HG03045 (cell line): ENCODE results near the gene CXXC5.

Experiments
- ATAC-seq: cut with Tn5 transposase; IDR thresholded peaks from one replicate; pipeline ENCODE4 v1.9.1; 2021; ENCODE audit warnings: mild to moderate bottlenecking, moderate library complexity; ENCODE audit not compliant: unreplicated experiment

Gene CXXC5

DNA sequence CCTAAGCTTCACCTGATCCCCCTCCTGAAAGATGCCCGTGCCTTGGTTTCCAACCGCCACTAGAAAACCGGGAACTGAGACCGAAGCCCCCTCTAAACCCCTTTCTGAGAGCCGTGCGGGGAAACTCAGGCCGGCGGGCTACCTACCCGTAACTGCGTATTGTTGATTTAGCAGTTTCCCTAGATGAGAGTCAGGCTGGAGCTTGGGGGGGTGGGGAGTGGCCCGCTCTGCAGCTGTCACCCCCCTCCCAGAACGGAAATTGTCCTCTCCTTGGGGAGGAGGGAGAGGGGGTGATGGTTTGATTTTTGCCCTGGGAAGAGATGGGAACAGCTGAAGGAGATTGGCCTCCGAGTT is 2.5 kb downstream of the CXXC5 start:
- no peak for ATAC-seq

DNA sequence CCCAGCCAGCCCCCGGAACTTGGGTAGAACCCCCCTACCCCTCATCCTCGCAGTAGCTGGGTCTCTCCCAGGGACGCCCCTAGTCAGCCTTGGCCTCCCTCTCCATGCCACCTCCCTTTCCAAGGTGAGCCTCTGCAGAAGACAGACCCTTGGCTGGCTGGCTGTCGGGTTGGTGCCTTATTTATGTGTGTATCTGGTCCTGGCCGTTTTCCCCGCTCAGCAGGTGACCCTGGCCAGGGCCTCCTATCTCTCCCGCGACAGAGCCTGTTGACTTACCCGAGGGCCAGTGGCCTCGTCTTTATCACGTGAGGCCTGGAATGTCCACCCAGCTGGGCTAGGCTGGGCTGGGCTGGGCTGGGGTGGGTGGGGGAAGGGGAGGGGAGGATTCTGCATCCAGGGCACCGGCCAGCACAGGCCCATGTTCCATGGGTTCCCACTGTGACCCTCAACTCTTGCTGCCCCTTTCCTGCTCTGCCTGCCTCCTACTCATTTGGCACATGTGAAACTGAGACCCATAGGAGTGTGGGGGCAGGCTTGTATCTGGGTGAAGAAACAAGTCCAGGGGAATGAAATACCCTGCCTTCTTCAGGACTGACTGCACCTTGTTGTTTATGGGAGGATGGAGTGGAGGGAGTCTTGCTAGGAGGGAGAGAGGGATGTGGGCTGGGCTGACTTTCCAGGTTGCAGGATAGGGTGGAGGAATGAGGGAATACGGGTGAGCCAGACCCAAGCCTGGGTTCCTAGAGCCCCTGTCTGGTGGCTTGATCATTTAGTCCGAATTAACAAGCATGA is 3.1 kb downstream of the CXXC5 start:
- no peak for ATAC-seq

DNA sequence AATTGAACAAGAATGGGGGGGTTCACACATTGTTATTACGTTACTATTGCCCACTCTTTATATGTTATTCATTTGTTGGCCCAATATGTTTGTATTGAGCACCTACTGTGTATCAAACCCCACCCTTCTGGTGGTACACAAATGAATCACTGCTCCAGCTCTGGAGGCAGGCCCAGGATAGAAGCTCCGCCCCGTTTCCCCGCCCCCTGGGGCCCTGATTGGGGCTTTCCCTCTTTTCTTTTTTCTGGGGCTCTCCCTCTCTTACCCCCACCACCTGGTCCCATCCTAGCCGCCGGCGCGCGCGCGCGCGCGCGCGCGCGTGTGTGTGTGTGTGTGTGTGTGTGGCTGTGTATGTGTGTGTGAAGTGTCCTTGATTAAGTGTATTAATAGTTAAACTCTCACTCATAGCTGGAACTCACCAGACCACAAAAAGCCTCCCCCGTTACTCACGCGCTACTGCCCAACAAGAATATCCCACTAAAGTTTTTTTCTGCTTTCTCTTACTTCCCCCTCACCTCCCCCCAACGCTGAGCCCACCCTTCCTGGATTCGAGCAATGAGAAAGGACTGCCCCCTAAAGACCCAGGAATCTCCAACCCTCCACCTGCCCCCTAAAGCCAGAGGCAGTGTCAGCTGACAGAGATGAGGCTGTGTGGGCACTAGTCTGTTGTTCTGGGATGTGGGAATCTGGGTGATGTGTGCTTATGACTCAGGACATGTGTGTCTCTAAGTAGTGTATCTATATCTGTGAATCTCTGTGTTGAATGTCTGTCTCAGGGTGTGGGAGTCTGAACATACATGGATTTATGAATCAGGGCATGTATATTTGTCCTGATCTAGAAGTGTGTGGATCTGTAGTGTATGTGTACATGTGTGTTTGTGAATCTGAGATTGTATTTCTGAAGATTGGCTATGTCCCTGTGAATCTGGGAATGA is 4.0 kb downstream of the CXXC5 start:
- peak; percentile 36 for ATAC-seq

DNA sequence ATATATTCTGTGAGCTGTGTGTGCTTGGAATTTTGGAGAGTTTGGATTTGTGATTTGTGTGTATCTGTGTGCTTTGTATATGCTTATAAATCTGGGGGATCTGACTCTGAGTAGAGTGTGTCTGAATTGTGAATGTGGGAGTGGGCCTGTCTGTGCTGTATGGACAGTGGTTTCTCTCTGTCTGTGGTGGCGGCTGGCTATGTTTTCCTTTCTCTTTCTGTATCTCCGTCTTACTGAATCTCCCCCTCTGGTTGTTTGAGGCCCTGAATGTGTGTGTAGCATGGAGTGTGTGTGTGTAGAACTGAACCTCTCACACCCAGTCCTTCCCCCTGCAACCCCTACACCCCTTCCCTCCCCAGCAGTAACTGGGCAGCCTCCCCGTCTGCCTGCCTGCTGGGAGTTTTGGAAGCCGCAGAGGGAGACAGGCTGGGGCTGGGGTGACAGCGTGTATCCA is 4.7 kb downstream of the CXXC5 start:
- ATAC-seq = no peak

DNA sequence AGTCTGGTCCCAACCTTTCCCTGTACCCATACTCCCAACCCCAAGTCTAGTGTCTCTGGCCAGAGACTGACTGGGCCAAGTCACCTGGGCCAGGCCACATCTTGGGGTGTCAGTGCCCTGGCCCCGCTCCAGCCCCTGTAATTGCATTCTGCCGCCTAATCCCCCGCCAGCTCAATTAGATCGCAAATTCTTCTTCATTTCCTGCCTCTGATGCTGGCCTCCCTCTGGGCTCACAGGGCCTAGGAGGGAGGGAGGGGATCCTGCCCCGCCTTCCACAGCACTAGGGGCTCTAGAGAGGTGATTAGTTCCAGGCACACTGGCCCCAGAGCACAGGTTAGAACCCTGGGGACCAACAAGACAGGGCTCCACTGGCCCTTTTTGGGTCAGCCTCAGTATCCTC is 5.5 kb downstream of the CXXC5 start:
- no peak for ATAC-seq

DNA sequence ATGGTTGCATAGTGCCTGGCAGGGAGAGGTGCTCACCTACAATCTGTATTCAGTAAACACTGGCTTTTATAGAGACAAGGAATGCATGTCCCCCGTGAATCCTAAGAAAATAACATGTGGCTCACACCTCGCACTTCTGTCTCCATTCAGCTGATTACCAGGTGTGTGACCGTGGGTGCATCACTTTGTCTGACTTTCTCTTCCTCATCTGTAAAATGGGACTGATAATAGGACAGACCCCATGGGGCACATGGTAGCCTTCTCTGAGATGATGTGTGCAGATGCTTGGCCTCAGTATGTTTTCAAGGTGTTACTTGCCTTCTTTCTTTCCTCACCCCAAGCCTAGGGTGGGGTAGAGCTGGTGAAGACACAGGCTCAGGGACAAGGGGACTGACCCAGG is 6.3 kb downstream of the CXXC5 start:
- ATAC-seq = no peak

DNA sequence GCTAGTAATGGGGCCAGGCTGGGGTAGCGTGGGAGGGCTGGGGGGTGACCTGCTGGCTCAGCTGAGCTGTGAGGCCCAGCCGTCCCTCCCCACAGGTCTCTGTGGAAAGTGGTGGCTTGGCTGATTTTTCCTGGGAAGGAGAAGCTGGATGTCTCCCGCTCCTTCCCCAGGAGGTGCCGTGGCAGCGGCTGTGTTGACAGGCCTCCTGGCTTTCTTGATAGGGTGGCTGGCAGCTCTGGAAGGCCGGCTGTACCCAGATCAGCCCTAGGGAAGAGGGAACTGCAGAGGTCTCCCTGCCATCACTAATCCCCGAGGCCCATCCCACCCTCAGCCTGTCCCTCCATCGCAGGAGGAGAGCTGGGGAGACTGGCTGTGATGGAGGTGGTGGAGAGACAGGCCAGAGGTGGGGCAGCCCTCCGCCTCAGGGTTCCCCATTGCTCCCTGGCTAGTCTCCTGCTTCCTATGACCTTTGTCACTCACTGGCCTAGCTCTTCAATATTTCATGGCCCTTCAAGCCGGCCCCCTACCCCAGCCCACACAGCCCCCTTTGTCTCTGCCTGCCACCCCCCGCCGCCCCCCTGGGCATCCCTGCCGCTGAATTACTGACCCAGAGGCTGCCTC is 6.8 kb downstream of the CXXC5 start:
- no peak for ATAC-seq

DNA sequence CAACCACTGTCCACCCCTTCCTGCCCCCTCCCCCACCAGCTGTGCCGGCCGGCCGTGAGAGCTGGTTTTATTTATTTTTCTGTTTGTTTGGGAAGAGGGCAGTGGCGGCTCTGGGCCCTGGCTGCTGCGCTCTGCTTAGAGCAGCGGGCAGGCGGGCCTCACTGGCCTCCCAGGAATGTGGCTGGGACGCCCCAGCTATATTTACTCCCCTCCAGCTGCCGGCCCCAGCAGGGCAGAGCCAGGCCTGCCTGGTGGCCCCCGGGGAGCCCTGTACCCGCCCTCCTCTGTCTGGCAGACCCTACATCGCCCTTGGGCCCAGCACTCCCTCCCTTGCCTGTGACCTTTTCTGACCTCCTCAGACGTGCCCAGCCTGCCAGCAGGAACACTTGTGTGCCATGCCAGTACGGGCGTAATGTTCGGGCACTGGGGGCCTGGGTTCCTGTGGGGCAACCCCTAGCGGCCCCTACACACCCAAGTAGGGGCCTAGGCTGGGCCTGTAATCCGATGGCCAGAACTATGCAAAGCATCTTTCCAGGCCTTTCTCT is 7.7 kb downstream of the CXXC5 start:
- ATAC-seq = no peak

DNA sequence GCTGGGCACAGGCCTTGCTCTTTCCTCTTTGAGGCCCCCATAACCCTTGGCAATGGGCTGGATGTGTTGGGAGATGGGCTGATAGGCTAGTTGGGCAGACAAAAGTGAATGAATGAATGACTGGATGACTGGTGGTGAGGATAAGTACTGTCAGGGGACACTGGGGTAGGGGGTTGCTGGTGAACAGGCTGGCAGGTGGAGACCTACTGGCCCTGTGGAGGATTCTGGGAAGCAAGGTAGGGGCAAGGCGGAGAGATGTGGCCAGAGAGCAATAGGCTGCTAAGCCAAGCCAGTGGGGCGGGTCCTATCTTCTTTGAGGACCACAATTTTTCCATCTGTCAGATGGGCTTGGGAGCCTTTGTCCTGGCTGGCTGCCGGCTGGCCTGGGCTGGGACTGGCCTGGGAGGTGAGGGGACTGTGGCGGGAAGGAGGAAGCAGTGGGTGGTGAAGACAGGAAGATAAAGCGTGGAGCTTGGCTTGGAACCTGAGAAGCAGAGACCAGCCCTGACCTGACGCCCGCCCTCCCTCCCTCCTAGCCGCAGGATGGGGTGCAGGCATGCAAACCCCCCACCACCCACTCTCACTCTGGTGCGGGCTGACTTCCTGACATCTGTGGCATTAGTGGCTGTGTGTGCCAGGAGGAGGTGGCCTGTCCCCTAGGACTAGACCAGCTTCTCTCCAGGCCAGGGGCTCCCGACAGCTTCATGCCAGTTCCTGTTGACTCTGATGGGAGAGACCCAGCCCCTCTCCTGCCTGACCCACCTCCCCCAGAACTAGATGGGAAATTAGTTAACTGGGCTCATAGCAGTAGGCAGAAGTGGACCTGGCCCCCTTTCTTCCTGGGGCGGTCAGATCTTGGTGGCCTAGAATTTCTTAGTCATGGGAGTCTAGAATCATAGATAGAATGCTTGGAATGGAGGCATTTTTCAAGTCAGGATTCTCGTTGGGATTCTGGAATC is 9.5 kb downstream of the CXXC5 start:
- ATAC-seq = no peak

DNA sequence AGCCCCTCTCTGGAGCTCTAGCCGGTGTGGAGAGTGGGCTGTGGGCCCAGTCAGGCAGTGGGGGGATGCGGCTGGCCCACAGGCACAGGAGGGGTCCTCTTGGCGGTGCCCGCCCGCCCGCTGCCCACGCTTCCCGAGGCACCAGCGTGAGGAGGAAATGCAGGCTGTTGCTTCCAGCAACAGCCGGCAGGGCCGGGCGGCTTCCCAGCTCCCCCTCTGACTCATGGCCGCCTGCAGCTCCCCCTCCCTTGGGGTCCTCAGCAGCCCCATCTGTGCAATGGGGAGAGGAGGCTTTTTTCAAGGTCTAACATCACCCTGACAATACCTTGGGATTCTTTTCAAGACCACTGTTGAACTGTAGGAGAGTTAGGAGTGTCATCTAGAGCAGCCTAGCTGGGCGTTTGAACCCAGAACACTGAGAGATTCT is 10.4 kb downstream of the CXXC5 start:
- ATAC-seq = no peak

DNA sequence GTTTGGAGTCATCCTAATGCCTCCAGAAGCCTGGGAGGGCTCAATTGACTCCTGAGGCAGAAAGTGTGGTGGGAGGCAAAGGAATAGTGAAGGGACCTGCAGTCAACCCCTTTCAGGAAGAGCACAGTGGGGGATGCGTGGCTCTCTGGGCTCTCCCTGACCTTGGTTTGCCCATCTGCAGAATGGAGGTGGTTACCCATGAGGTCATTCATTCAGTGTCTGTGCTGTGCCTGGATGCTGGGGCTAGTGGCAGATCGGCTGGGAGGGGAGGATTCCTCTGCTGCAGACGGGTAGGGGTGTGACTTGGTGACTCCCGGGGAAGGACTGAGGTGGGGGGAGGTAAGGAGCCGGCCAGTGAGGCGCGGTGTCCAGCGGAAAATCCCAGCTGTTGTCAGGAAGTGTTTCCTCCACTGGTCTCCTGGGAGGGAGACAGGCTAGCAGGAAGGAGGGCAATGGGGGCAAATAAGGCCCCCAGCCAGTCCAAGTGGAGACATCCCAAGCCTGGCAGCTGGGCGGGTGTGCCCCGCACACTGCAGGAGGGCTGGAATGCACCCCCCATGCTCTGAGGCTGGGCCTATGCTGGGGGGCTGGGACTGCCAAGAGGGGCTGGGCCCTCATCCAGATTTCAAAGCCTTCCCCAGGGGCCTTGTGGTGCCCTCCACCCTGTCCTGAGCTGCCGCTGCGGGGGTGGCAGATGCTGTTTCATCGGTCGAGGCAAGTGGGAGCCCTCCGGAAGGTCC is 10.9 kb downstream of the CXXC5 start:
- ATAC-seq = no peak

DNA sequence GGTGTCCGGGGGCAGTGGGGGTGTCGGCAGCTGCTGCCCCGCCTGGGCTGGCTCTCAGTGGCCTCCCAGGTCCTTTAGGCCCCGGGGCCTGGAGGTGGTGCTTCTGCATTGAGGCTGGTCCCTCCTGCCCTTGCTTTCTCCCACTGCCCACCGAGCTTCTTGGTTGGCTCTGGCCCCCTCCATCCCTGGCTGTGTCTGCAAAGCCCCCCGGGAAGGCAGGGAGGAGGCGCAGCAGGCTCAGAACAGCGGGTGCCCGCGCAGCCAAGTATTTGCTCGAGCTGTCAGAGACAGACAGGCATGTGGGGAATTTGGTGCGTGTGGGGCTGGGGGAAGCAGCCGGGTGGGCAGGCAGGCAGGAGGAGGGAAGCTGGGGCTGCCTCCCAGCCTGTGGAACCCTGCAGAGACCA is 11.5 kb downstream of the CXXC5 start:
- ATAC-seq = no peak

DNA sequence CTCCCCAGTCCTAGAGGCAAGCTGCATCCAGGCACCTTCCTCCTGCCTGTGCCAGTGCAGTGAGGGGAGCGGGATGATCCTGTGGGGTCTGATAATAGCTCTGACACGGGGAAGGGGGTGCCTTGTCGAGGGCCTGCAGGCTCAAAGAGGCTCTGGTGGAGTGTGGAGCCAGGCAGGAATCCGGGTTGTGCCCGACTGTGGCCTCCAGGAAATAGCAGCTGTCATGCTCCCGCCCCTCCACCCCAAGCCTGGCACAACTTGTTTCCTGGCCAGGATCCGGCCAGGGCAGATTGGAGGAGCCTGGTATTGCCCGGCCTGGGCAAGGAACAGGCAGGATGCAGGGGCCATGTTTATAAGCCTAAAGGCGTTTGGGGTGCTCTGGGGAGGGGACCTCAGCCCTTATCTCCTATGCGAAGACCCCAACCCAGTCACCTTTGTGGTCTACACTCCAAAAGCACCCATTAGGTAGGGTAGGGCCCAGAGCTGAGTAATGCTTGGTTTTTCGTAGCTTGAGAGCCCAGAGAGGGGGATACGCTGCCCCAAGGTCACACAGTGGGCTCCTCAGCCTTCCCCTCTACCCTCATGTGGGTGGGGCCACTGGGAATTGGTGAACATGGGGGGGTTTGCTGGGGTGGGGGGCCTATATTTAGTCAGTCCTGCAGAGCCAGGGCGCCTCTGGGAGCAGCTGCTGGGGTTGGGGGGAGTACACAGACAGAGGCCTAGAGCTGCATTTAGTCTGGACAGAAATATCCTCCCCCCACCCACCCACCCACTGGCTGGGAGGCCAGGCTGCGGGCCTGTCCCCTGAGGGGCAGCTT is 12.2 kb downstream of the CXXC5 start:
- ATAC-seq = no peak

DNA sequence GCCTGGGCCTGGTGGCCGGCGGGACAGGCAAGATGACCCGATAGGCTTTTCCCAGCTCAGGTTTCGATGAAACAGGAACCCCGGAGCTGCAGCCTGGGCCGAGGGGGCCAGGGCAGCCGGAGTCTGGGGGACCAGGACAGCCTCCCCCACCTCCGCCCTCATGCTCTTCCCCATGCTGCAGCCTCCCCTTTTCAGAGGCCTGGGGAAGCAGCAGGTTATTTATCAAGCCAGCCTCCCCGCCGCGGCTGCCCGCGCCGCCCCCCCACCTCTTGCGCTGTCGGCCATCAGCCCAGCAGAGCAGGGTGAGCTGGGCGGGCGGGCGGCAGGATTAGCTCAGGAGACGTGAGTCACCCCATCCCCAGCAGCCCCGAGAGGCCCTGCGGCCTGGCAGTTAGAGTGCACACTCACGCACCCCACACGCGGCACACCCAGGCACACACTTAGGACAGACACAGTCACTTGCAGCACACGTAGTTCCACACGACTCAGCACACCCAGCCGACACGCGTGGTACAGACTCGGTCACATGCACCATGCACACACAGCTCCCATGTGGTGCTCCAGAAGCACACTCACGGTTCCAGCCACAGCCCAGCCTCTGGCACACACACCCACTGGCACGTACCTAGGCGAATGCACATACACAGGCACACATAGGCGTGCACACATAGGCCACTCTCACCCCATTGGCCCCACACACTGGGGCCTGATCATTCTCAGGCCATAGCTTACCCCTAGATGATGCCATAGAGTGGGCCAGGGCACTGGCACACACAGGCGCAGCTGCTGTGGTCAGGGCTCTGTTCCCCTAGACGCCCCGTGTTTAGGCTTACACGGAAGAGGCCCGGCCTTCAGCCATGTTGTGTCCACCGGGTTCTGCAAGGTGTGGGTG is 13.0 kb downstream of the CXXC5 start:
- no peak for ATAC-seq

DNA sequence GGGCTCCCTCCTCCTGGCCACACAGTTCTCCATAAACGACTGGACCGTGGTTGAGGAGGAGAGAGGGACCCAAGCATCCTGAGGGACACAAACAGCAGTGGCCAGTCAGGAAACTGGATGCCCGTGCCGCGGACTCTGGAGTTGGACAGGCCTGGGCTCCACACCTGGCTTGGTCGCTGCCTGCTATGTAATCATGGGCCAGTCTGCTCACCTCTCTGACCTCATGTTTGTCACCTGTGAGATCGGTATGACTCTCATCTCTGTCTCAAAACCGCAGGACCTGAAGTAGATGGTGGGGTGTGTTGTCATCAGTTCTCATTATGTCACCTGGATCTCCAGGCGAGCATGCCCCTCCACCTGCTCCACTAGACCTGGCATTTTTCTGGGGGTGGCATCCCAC is 14.5 kb downstream of the CXXC5 start:
- no peak for ATAC-seq

DNA sequence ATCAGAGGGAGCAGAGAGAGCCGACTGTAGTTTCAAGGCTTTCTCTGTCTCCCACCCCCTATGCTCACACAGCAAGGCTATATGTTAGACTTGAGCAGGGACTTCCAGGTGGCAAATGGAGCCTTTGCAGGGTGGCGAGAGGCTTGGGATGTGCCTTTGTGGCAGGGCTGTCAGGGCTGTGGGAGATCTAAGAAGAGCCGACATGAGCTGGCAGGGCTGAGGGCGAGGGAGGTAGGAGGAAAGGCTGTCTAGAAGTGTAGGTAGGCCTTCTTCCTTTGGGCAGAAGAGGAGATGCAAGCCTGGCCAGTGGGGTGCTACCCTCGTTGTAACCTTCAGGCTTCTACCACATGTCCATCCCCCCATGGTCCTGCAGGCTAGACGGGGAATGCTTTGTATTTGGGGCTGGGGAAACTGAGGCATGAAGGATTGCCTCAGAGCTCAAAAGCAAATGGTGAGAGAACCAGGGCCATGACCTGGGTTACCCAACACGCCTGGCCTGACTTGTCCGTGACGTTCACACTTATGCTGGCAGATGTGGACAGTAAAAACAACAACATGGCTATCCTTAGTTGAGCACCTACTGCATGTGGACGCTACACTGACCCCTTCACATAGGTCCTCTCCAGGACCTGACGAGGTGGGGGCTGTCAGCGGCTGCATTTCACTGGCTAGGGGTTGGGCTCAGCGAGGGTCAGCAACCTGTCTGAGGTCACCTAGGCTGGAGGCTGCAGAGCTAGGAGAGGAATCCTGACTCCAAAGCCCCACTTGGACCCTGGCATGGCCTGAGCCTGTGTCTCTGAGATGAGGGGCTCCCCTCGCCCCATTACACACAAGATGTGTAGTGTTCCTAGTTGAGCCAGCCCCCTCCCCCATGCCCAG is 15.3 kb downstream of the CXXC5 start:
- no peak for ATAC-seq
